Ishikawa (cell line): ENCODE data around the gene EYS.

Experiments
- EP300 ChIP-seq: IDR thresholded peaks from 2 replicates; pipeline ENCODE4 v1.6.1; 2012; ENCODE audit warnings: borderline replicate concordance
- TF ChIP-seq, protein P1 (sequence below): IDR thresholded peaks from 2 replicates; pipeline ENCODE4 v1.6.1; 2012

DNA sequence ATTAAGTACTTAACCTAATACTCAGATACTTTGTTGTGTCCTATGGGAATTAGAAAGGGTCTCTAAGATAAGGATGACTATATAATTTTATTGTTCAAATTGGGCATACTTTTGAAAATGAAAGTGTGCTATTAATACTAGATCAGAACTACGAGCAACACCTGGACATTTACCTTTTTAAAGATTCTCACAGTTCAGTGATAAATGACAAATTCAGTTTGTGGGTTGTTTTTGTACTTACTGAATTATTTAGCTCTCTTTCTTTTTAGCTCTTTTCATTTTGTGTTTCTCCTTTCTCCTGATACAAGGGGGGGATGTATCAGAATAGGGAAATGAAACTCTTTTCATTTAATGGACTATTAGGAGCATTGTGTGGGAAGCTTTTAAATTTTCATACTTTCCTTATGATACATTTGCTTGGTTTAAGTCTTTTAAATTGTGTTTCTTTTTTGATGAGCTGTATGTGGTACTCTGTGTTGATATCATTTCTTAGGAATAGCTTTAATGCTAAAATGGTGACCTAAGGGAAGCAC, 2023.9 kb downstream of the EYS start:
- no peak for TF ChIP-seq EP300
- TF ChIP-seq, protein P1, sequence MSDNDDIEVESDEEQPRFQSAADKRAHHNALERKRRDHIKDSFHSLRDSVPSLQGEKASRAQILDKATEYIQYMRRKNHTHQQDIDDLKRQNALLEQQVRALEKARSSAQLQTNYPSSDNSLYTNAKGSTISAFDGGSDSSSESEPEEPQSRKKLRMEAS: no peak
